ENCODE data around the gene MORC1. TPM values are rescaled to one million over a fixed set of nuclear protein-coding genes. Genes with fewer than 3 reads are reported as not detected.

The MORC1 gene
- polyA plus RNA-seq, 2 of the 4 experiments (the other 2 are of a cell fraction) = not detected

GRCh38 chr3:108936924-108937689, 180.8 kb downstream of the MORC1 start:
- CTCF ChIA-PET = interaction anchor here (1.0 kb wide), 1 partner anchor 22 kb away, joined by 4 read pairs; no protein-coding TSS in a partner anchor
- no peak overlapping the region for H3K4me2 ChIP-seq
- 52% methylated on average over 8 of the region's 8 CpGs for WGBS (ENCODE audit: missing lambda C conversion rate)
- no peak overlapping the region for H3K4me3 ChIP-seq
- no peak overlapping the region for H3K27ac ChIP-seq
- no peaks in the 10 kb centered on the region for H3K9me3 ChIP-seq
- POLR2A ChIA-PET = no interaction called here
- DNase-seq (ENCODE audit: low read depth in 1 of 2, low spot score in 1 of 2) (no peak), FAIRE-seq (no peak), ATAC-seq (no peak)
- H3K4me1 ChIP-seq = no peaks in the 10 kb centered on the region
- TF ChIP-seq MAX (IDR thresholded peaks at IDR 0.05) (no peak), MYC (IDR thresholded peaks at IDR 0.05; ENCODE audit: borderline replicate concordance, low read length) (no peak), EHMT2 (IDR thresholded peaks at IDR 0.05; ENCODE audit: low read depth) (no peak), KDM1A (IDR thresholded peaks at IDR 0.05; ENCODE audit: low read depth) (no peak), CHD2 (IDR thresholded peaks at IDR 0.05; ENCODE audit: low read length, partially characterized antibody) (no peak), SREBF2 (IDR thresholded peaks at IDR 0.05) (no peak), GATA3 (IDR thresholded peaks at IDR 0.05; ENCODE audit: borderline replicate concordance) (no peak), TFCP2L1 (CRISPR knock-in tag; IDR thresholded peaks at IDR 0.05) (no peak), RNF2 (IDR thresholded peaks at IDR 0.05; ENCODE audit: borderline replicate concordance, low read depth) (no peak), POLR2AphosphoS2 (conservative IDR thresholded peaks at IDR 0.05; ENCODE audit: low read length) (no peak), RARB (CRISPR knock-in tag; IDR thresholded peaks at IDR 0.05) (no peak), FOXS1 (CRISPR knock-in tag; IDR thresholded peaks at IDR 0.05) (no peak), NFE2L2 (conservative IDR thresholded peaks at IDR 0.05; ENCODE audit: low read length) (no peak), ZNF302 (CRISPR knock-in tag; IDR thresholded peaks at IDR 0.05) (no peak)
- TF ChIP-seq, protein P1, sequence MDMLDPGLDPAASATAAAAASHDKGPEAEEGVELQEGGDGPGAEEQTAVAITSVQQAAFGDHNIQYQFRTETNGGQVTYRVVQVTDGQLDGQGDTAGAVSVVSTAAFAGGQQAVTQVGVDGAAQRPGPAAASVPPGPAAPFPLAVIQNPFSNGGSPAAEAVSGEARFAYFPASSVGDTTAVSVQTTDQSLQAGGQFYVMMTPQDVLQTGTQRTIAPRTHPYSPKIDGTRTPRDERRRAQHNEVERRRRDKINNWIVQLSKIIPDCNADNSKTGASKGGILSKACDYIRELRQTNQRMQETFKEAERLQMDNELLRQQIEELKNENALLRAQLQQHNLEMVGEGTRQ (IDR thresholded peaks at IDR 0.05) = no peak
- TF ChIP-seq, protein P2, sequence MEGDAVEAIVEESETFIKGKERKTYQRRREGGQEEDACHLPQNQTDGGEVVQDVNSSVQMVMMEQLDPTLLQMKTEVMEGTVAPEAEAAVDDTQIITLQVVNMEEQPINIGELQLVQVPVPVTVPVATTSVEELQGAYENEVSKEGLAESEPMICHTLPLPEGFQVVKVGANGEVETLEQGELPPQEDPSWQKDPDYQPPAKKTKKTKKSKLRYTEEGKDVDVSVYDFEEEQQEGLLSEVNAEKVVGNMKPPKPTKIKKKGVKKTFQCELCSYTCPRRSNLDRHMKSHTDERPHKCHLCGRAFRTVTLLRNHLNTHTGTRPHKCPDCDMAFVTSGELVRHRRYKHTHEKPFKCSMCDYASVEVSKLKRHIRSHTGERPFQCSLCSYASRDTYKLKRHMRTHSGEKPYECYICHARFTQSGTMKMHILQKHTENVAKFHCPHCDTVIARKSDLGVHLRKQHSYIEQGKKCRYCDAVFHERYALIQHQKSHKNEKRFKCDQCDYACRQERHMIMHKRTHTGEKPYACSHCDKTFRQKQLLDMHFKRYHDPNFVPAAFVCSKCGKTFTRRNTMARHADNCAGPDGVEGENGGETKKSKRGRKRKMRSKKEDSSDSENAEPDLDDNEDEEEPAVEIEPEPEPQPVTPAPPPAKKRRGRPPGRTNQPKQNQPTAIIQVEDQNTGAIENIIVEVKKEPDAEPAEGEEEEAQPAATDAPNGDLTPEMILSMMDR (IDR thresholded peaks at IDR 0.05) = no peak

DNA sequence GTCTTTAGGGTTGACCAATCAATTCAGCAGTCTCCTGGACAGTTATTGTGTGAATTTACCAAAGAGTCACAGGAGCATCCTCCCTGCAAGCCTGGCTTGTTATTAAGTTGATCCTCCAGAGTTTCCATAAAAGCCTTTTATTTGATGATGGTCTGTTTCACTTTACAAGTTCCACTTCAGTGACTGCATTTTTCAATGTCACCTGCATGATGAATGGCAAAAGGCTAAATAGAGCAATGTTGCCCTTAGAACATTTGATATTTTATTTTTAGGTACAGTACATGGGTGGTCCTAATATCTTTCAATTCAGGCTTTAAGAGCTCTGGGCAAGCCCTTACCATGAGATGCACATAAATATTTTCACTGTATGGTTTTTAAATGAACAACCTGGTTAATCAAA, 186.9 kb downstream of the MORC1 start:
- Histone ChIP-seq H3K9me3 (no peaks in the 10 kb centered on the region), H3K4me1 (no peaks in the 10 kb centered on the region), H3K4me3 (no peak overlapping the region), H3K27ac (no peak overlapping the region), H3K4me2 (no peak overlapping the region)
- no peak for FAIRE-seq
- TF ChIP-seq, protein P3, sequence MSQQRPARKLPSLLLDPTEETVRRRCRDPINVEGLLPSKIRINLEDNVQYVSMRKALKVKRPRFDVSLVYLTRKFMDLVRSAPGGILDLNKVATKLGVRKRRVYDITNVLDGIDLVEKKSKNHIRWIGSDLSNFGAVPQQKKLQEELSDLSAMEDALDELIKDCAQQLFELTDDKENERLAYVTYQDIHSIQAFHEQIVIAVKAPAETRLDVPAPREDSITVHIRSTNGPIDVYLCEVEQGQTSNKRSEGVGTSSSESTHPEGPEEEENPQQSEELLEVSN (IDR thresholded peaks at IDR 0.05; ENCODE audit: borderline replicate concordance, low read depth) = no peak
- TF ChIP-seq ZC3H11A (IDR thresholded peaks at IDR 0.05) (no peak), EHF (CRISPR knock-in tag; IDR thresholded peaks at IDR 0.05) (no peak), MYC (IDR thresholded peaks at IDR 0.05; ENCODE audit: borderline replicate concordance, low read length) (no peak), KDM1A (IDR thresholded peaks at IDR 0.05; ENCODE audit: low read depth) (no peak), BHLHE40 (IDR thresholded peaks at IDR 0.05; ENCODE audit: low read depth, low read length) (no peak), ATOH8 (CRISPR knock-in tag; IDR thresholded peaks at IDR 0.05; ENCODE audit: low read depth) (no peak), ELK1 (IDR thresholded peaks at IDR 0.05; ENCODE audit: low read depth, low read length) (no peak), HOXB5 (CRISPR knock-in tag; IDR thresholded peaks at IDR 0.05) (no peak), PBX3 (IDR thresholded peaks at IDR 0.05) (no peak), JUN (IDR thresholded peaks at IDR 0.05) (no peak), EP300 (IDR thresholded peaks at IDR 0.05) (no peak), RCOR1 (IDR thresholded peaks at IDR 0.05; ENCODE audit: low read depth, low read length) (no peak), NPAS2 (CRISPR knock-in tag; IDR thresholded peaks at IDR 0.05; ENCODE audit: borderline replicate concordance) (no peak), RAD21 (conservative IDR thresholded peaks at IDR 0.05 in 1 of 2, IDR thresholded peaks at IDR 0.05 in 1 of 2) (no peak), POLR2A (IDR thresholded peaks at IDR 0.05; ENCODE audit: low read length) (no peak), MAZ (IDR thresholded peaks at IDR 0.05; ENCODE audit: borderline replicate concordance, low read depth, low read length) (no peak)
- no peak for DNase-seq (ENCODE audit: low read depth in 1 of 2, low spot score in 1 of 2)
- CTCF ChIA-PET = interaction anchor here (1.2 to 1.4 kb wide), 2 partner anchors 11 to 15 kb away, joined by 3 to 5 read pairs; no protein-coding TSS in a partner anchor
- POLR2A ChIA-PET = no interaction called here
- ATAC-seq = no peak

Measured in A549 (cell line).